ENCODE data around the gene DCBLD2.
"Not testable (repeated sequence)": the region's sequence is repeated elsewhere in the genome, so short reads cannot be mapped to it uniquely, and the experiment has no call there.

- not testable (repeated sequence) for TF ChIP-seq POLR2A (IDR thresholded peaks at IDR 0.05; ENCODE audit: low read length); GATA1 (IDR thresholded peaks at IDR 0.05; ENCODE audit: low read depth, low read length)
Observed at GRCh38 chr3:98857971-98858370, 43.5 kb downstream of the DCBLD2 start.

Data from erythroblast (primary cell).